HG02973 (cell line): ENCODE results near the gene PPP1R13L.
A peak's percentile ranks its signal among the peaks of the same experiment; 100 is the strongest.
"Not testable (repeated sequence)": the region's sequence is repeated elsewhere in the genome, so short reads cannot be mapped to it uniquely, and the experiment has no call there.

Experiments
- ATAC-seq: cut with Tn5 transposase; IDR thresholded peaks from one replicate; pipeline ENCODE4 v1.9.1; 2021; ENCODE audit warnings: moderate library complexity; ENCODE audit not compliant: unreplicated experiment

Gene PPP1R13L

GRCh38 chr19:45404557-45405434 lies at the start of gene PPP1R13L:
Gene PPP1R13L (minus strand): TSS chr19:45405069. CDS start chr19:45398318, 6,751 bp downstream.
- no peak for ATAC-seq

- ATAC-seq, result no peak
These were observed 47.0 kb upstream of the PPP1R13L start for GRCh38 chr19:45451850-45452387.

- peak; percentile 11 for ATAC-seq
These were observed 46.4 kb upstream of the PPP1R13L start for GRCh38 chr19:45451131-45451849.

GRCh38 chr19:45450012-45450333 lies 45.1 kb upstream of the PPP1R13L start:
- ATAC-seq, result no peak

GRCh38 chr19:45448887-45449299 lies 44.0 kb upstream of the PPP1R13L start:
- no peak for ATAC-seq

- ATAC-seq, result no peak
These were observed 43.5 kb upstream of the PPP1R13L start for GRCh38 chr19:45448425-45448756.

GRCh38 chr19:45446944-45447343 lies 42.1 kb upstream of the PPP1R13L start:
- ATAC-seq, result no peak

GRCh38 chr19:45446295-45446694 lies 41.4 kb upstream of the PPP1R13L start:
- ATAC-seq, result no peak

GRCh38 chr19:45445139-45445538 lies 40.3 kb upstream of the PPP1R13L start:
- no peak for ATAC-seq

- peak; percentile 44 for ATAC-seq
These were observed 39.6 kb upstream of the PPP1R13L start for GRCh38 chr19:45444318-45445041.

- ATAC-seq, result no peak
These were observed 38.8 kb upstream of the PPP1R13L start for GRCh38 chr19:45443462-45444317.

GRCh38 chr19:45442778-45443461 lies 38.1 kb upstream of the PPP1R13L start:
- ATAC-seq, result no peak

GRCh38 chr19:45442408-45442777 lies 37.5 kb upstream of the PPP1R13L start:
- no peak for ATAC-seq

- no peak for ATAC-seq
These were observed 36.2 kb upstream of the PPP1R13L start for GRCh38 chr19:45440873-45441654.

- ATAC-seq, result no peak
These were observed 35.4 kb upstream of the PPP1R13L start for GRCh38 chr19:45440259-45440638.

- ATAC-seq, result peak; percentile 32
These were observed 34.8 kb upstream of the PPP1R13L start for GRCh38 chr19:45439569-45440258.

GRCh38 chr19:45439190-45439568 lies 34.3 kb upstream of the PPP1R13L start:
- ATAC-seq, result no peak

GRCh38 chr19:45437328-45437727 lies 32.5 kb upstream of the PPP1R13L start:
- no peak for ATAC-seq

- not testable (repeated sequence) for ATAC-seq
These were observed 27.7 kb upstream of the PPP1R13L start for GRCh38 chr19:45432543-45432942.
